Endothelial cell of umbilical vein (primary cell): Measurements from ENCODE around the gene TNPO2.

Experiments
- EZH2 ChIP-seq: IDR thresholded peaks from 2 replicates; pipeline ENCODE4 v1.6.1; 2012; ENCODE audit warnings: borderline replicate concordance, low read depth, mild to moderate bottlenecking, moderate library complexity, low read length, inconsistent platforms; ENCODE audit not compliant: severe bottlenecking
- FOS ChIP-seq: IDR thresholded peaks from 2 replicates; pipeline ENCODE4 v1.6.1; 2011; ENCODE audit warnings: mild to moderate bottlenecking, low read length, moderate library complexity, borderline replicate concordance; ENCODE audit not compliant: insufficient read depth
- JUN ChIP-seq: IDR thresholded peaks from 2 replicates; pipeline ENCODE4 v1.6.1; 2011; ENCODE audit warnings: borderline replicate concordance, low read depth; ENCODE audit not compliant: insufficient read length, insufficient read depth
- MYC ChIP-seq: IDR thresholded peaks from one replicate; pipeline ENCODE4 v1.6.1; 2011; ENCODE audit warnings: mild to moderate bottlenecking, low read depth, low read length
- POLR2A ChIP-seq: IDR thresholded peaks from 2 replicates; pipeline ENCODE4 v1.6.1; 2012; ENCODE audit warnings: low read depth, mild to moderate bottlenecking, control low read depth, low read length
- POLR2AphosphoS5 ChIP-seq: IDR thresholded peaks from 2 replicates; pipeline ENCODE4 v1.6.1; 2012; ENCODE audit warnings: low read depth, mild to moderate bottlenecking, control low read depth, low read length, moderate library complexity; ENCODE audit not compliant: insufficient read depth
- TF ChIP-seq, protein P1 (sequence below), 2 donors: IDR thresholded peaks; 1 replicate in 1 of 2; 2 replicates in 1 of 2; pipeline ENCODE4 v1.5.1; 2011; ENCODE audit warnings: low read length in 2 of 2, mild to moderate bottlenecking in 2 of 2, moderate library complexity in 2 of 2, control low read depth in 1 of 2, inconsistent platforms in 1 of 2, low read depth in 1 of 2; ENCODE audit not compliant: insufficient read depth in 1 of 2; ENCODE audit errors: extremely low read depth in 1 of 2
- TF ChIP-seq, protein P2 (sequence below): IDR thresholded peaks from 2 replicates; pipeline ENCODE4 v1.6.1; 2011; ENCODE audit not compliant: insufficient read depth, insufficient read length

DNA sequence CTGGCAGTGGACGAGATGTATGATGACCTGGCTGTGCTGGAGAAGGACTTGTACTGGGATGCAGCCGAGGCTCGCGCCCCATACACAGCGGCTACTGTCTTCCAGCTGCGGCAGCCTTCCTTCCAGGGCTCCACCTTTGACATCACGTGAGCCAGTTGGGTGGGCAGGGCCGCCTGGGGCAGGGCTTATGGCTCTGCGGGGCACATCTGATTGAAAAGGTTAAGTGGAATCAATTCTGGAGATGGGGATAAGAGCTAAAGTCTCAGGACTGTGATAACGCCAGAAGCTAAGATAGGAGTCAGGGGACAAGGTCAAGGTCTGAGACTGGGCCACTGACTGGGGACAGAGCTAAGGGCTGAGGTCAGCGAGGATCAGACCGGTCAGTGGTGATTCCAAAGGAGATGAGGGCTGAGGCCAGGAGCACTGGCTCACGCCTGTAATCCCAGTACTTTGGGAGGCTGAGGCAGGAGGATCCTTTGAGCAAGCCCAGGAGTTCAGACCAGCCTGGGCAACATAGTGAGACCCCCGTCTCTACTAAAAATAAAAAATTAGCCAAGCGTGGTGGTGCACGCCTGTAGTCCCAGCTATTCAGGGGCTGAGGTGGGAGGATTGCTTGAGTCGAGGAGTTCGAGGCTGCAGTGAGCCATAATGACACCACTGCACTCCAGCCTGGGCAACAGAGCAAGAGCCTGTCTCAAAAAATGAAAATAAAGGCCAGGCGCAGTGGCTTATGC is 32.6 kb upstream of the TNPO2 start:
- TF ChIP-seq, protein P1, sequence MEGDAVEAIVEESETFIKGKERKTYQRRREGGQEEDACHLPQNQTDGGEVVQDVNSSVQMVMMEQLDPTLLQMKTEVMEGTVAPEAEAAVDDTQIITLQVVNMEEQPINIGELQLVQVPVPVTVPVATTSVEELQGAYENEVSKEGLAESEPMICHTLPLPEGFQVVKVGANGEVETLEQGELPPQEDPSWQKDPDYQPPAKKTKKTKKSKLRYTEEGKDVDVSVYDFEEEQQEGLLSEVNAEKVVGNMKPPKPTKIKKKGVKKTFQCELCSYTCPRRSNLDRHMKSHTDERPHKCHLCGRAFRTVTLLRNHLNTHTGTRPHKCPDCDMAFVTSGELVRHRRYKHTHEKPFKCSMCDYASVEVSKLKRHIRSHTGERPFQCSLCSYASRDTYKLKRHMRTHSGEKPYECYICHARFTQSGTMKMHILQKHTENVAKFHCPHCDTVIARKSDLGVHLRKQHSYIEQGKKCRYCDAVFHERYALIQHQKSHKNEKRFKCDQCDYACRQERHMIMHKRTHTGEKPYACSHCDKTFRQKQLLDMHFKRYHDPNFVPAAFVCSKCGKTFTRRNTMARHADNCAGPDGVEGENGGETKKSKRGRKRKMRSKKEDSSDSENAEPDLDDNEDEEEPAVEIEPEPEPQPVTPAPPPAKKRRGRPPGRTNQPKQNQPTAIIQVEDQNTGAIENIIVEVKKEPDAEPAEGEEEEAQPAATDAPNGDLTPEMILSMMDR (IDR thresholded peaks at IDR 0.05; ENCODE audit: extremely low read depth in 1 of 2, insufficient read depth in 1 of 2, low read depth in 1 of 2, low read length in 2 of 2), result no peak
- TF ChIP-seq POLR2A (no peak), POLR2AphosphoS5 (no peak), EZH2 (no peak), MYC (no peak), FOS (no peak), JUN (no peak)
- TF ChIP-seq, protein P2, sequence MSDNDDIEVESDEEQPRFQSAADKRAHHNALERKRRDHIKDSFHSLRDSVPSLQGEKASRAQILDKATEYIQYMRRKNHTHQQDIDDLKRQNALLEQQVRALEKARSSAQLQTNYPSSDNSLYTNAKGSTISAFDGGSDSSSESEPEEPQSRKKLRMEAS, result no peak
